ENCODE measurements around the gene INPP5K. TPM values are rescaled to one million over a fixed set of nuclear protein-coding genes. Genes with fewer than 3 reads are reported as not detected.
"Not testable (repeated sequence)": the region's sequence is repeated elsewhere in the genome, so short reads cannot be mapped to it uniquely, and the experiment has no call there.

The INPP5K gene
- 33.7 and 41.5 TPM in 2 replicates for total RNA-seq (2014; rRNA removed; shearing (Covaris generic))
- 37.3 and 37.8 TPM in 2 replicates for polyA plus RNA-seq (2015; cell fraction: cytosol; rRNA removed)
- 55.3 and 68.9 TPM in 2 replicates for polyA plus RNA-seq (2015; cell fraction: nucleus; rRNA removed)

- peak; percentile 97 for DNase-seq (ENCODE audit: low read depth, low spot score)
- in situ Hi-C loops (cut with HindIII; ENCODE audit: low pct_unique_long_range_greater_than_20kb, low sequenced_read_pairs): no loop called here
Measured at GRCh38 chr17:1516388-1517161, at the start of gene INPP5K. TSS of gene INPP5K (minus strand) at chr17:1516612. CDS start at chr17:1516499, 113 bp downstream.

DNA sequence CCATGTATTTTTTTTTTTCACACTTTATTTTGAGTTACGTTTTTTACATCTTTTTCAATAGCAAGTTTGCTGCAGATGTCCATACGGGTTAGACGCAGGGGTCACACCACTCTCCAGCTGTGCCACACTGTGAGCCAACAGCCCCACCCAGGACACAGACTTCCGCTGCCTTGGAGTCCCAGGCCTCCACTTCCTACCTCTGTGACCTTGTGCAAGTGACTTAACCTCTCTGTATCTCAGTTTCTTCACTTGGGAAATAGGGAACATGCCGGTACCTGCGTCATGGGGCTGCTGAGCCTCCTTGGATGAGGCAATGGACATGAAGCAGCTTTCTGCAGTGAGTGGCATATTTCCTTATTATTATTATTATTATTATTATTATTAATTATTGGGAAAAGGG, 49.5 kb upstream of the INPP5K start:
- in situ Hi-C loops (cut with HindIII; ENCODE audit: low pct_unique_long_range_greater_than_20kb, low sequenced_read_pairs): no loop called here
- no peak for DNase-seq (ENCODE audit: low read depth, low spot score)

GRCh38 chr17:1563786-1564613, 47.6 kb upstream of the INPP5K start:
- in situ Hi-C loops (cut with HindIII; ENCODE audit: low pct_unique_long_range_greater_than_20kb, low sequenced_read_pairs): no loop called here
- no peak for DNase-seq (ENCODE audit: low read depth, low spot score)

DNA sequence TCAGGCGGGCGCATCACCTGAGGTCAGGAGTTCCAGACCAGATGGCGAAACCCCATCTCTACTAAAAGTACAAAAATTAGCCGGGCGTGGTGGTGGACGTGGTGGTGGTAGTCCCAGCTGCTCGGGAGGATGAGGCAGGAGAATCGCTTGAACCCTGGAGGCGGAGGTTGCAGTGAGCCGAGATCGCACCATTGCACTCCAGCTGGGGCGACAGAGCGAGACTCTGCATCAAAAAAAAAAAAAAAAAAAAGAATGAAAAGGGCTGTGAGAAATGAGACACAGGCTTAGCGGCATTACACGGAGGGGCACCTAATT, 47.0 kb upstream of the INPP5K start:
- DNase-seq (ENCODE audit: low read depth, low spot score); in situ Hi-C loops (cut with HindIII; ENCODE audit: low pct_unique_long_range_greater_than_20kb, low sequenced_read_pairs): not testable (repeated sequence)

DNA sequence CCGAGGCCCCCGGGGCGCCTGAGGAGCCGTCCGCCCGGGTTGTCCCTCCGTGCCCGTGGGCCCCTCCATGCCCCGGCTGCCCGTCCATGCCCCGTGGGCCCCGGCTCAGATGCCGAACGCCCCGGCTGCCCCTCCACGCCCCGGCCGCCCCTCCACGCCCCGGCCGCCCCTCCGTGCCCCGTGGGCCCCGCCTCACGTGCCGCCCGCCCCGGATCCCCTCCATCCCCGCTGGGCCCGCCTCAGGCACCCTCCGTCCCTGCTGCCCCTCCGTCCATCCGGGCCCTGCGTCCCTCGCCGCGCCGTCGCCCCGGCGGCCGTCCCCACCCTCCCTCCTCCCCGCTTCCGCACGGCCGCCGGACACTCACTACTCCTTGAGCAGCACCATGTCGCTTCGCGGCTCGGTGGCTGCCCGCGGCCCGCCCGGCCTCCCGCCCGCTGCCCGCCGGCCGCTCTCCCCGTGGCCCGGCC, 45.8 kb upstream of the INPP5K start:
- DNase-seq (ENCODE audit: low read depth, low spot score): no peak
- in situ Hi-C loops (cut with HindIII; ENCODE audit: low pct_unique_long_range_greater_than_20kb, low sequenced_read_pairs): no loop called here

DNA sequence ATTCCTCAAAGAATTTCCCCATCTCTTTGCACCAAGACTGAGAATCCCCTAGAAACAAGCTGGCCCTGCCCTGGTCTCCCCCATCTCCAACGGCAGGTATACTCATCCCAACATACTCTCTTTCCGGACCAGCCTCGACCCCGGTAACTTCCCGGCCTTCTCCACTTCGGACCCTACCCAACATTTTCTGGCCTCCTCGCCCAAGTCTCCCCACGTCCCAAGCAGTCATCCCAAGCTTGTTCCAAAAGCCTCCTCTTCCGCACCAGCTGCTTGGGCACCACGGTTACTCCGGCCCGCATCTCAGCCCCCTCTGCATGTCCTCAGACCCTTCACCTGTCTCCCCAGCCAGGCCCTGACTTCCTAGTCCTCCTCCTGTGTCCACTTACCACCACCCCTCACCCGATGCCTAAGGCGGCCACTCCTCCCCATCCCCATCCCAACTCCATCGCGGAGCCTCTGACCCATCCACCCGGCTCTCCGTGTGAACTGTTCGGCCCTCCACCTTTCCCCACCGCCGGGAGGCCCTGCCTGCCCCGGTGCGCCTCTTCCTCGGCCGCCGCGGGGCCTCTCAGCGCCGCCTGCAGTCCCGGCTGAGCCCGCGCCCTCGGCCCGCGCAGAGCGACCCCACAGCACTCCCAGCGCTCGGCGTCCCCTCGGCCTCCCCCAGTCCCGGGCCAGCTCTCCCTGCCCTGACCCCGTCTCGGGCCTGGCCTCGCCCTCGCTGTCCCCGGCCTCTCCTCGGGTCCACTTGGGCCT, 45.2 kb upstream of the INPP5K start:
- DNase-seq (ENCODE audit: low read depth, low spot score): no peak
- in situ Hi-C loops (cut with HindIII; ENCODE audit: low pct_unique_long_range_greater_than_20kb, low sequenced_read_pairs): no loop called here

DNA sequence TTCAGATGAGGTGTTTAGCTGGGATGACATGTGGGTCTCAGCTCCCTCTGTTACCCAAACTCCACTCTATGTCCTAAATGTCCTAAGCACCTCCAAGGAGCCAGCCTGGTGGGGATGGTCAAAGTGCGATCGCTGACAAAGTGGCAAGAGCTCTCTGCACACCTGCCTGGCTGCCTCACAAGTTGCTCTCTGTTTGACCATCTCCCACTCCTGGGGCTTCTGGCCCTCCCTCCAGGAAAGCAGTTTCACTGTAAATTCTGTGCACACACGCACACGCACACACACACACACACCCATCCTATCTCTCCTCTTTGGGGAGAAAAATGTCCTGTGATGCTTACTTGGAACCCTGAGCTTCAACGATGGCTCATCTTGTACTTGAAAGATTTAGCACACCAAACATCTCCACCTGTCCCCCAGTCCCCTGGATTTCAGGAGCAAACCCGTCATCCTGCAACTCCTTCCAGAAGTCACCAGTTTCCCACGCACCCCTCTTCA, 44.5 kb upstream of the INPP5K start:
- in situ Hi-C loops (cut with HindIII; ENCODE audit: low pct_unique_long_range_greater_than_20kb, low sequenced_read_pairs): no loop called here

GRCh38 chr17:1560101-1560857, 43.9 kb upstream of the INPP5K start:
- DNase-seq (ENCODE audit: low read depth, low spot score): no peak
- in situ Hi-C loops (cut with HindIII; ENCODE audit: low pct_unique_long_range_greater_than_20kb, low sequenced_read_pairs): no loop called here

More for the DNA sequence above, 44.5 kb upstream of the INPP5K start:
- no peak for DNase-seq (ENCODE audit: low read depth, low spot score)

GRCh38 chr17:1559047-1560043, 42.9 kb upstream of the INPP5K start:
- in situ Hi-C loops (cut with HindIII; ENCODE audit: low pct_unique_long_range_greater_than_20kb, low sequenced_read_pairs): no loop called here

DNA sequence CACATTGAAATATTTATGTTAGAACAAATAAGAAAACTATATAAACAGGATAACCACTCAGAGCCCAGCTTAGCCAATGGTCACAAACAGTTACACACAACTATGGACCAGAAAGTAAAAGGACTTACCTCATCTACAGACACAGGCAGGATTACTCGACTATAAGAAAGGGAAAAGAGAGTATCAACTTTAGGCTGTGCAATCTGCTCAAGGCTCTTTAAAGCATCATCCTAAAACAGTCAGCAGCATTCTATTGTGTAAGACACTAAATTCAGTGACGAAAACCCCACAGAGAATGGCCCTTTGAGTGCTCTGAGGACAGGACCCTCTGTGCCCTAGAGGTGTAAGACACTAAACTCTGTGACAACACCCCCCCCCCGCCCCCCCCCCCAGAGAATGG, 42.0 kb upstream of the INPP5K start:
- in situ Hi-C loops (cut with HindIII; ENCODE audit: low pct_unique_long_range_greater_than_20kb, low sequenced_read_pairs): no loop called here

More at GRCh38 chr17:1559047-1560043, 42.9 kb upstream of the INPP5K start:
- DNase-seq (ENCODE audit: low read depth, low spot score): no peak

DNA sequence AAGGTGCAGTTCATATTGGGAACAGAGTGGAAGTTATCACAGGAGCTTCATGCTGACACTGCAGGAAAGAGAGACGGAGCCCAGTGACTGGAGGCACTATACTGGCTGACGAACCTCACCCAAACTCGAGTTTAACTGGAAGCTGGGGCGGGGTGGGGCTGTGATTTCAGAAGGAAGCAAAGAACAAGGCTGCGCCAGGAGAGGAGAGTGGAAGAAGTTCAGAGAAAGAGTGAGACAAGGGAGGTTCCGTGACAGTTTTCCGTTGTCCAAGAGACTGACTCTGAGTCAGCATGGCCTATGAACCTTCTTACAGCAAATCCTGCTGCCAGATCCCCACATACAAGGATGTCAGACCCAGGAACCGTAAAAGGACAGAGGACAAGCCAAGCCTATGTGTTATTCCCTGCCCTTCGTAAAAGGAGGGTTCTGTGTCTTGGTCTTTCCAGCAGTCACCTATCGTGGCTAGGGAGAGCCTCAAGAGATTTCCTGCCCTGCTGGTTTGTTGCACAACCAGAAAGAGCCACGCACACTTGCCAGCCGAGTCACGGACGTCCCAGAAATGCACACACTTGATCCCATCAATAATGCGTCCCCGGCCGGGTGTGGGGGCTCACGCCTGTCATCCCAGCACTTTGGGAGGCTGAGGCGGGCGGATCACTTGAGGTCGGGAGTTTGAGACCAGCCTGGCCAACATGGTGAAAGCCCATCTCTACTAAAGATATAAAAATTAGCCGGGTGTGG, 41.1 kb upstream of the INPP5K start:
- no peak for DNase-seq (ENCODE audit: low read depth, low spot score)
- in situ Hi-C loops (cut with HindIII; ENCODE audit: low pct_unique_long_range_greater_than_20kb, low sequenced_read_pairs): no loop called here

More for the DNA sequence above, 42.0 kb upstream of the INPP5K start:
- DNase-seq (ENCODE audit: low read depth, low spot score): no peak

GRCh38 chr17:1555651-1556471, 39.4 kb upstream of the INPP5K start:
- in situ Hi-C loops (cut with HindIII; ENCODE audit: low pct_unique_long_range_greater_than_20kb, low sequenced_read_pairs): no loop called here
- no peak for DNase-seq (ENCODE audit: low read depth, low spot score)

DNA sequence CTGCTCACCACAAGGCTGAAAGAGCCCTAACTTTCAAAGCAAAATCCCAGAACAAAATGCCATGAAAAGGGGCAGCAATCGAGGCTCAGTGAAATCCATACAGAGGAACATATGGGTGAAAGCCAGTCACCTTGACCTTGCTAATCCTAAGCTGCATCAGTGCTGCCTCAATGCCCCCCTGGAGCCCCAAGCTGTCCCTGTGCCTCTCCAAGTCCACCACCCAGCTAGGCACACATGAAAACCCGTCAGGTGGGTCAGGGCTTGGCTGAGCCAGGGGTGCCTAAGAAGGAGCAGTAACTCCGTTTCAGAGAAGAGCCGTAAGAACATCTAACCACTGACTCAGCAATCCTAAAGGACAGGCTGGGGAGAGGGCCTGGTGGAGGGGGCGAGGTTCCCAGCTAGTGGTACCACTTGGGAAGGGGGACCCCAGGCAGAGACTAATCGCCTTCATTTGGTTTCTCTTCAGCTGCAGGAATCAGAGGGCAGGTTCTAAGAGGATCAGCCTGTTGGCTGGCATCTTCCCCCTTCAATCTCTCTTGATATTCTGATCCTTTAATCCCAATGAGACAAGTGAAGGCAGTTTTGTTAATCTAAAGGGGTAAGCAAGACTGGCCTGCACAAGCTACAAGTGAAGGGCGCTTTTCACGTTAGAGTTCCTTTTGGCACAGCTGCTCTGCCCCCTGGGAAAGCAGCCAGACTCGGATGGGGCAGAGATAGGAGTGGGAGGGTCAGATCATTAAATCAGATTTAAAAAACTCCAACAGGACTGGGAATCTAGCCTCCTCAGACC, 38.5 kb upstream of the INPP5K start:
- no peak for DNase-seq (ENCODE audit: low read depth, low spot score)
- in situ Hi-C loops (cut with HindIII; ENCODE audit: low pct_unique_long_range_greater_than_20kb, low sequenced_read_pairs): no loop called here
